ENCODE data around the gene POLD4. TPM values are rescaled to one million over a fixed set of nuclear protein-coding genes. Genes with fewer than 3 reads are reported as not detected.

Gene POLD4
- total and polyA plus RNA-seq, 2 of the 13 experiments (the other 11 are each of a cell fraction or from before 2014, with no cell fraction given), result 10.5 to 27.4 TPM

DNA sequence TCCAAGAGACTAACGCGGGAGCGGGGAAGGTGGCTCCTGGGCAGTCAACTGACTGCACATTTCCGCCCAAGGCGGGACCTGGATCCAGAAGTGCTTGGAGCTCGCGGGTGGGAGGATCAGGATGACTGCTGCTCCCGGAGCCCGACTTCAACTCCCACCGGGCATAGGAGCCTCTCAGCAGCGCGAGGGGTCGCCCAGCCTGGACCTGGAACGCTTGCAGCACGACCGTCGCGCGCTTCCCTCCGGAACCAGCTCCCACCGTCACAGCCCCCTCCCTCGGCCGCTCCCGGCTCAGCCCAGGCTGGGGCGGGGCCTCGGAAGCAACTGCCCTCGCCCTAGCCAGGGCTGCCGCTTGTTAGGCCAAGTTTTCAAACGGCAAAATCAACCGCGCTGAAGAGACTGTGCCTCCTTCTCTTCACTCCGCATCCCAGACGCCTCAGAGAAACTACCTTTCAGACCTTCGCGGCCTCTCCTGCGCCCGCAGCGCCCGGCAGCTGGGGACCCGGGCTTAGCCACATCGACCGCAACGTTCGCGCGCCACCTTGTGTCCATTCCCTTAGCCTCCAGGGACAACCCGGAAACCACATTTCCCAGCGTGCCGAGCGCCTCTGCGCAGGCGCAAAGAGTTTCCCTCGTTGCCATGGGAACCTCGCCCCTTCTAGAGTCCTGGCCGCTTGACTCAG lies 36.0 kb downstream of the POLD4 start (continued):
- TF ChIP-seq SOX13 (IDR thresholded peaks at IDR 0.05) (no peak), SOX13 (CRISPR knock-in tag; conservative IDR thresholded peaks at IDR 0.05 in 1 of 2, IDR thresholded peaks at IDR 0.05 in 1 of 2) (peak in 1 of 2 experiments; percentile 10; a peak in 1 of 4 replicates), ZNF547 (CRISPR knock-in tag; IDR thresholded peaks at IDR 0.05) (peak; percentile 95; the same call in 1 of the 2 replicates), ZNF788 (CRISPR knock-in tag; IDR thresholded peaks at IDR 0.05; ENCODE audit: borderline replicate concordance) (peak; percentile 95), AGO1 (IDR thresholded peaks at IDR 0.05; ENCODE audit: low read depth, low read length, poor library complexity, severe bottlenecking) (peak; percentile 55), SP5 (CRISPR knock-in tag; IDR thresholded peaks at IDR 0.05; ENCODE audit: borderline replicate concordance, low read depth) (peak; percentile 8; the same call in 1 of the 2 replicates), EED (CRISPR knock-in tag; IDR thresholded peaks at IDR 0.05) (peak; percentile 96), NONO (IDR thresholded peaks at IDR 0.05) (no peak), NONO (CRISPR knock-in tag; conservative IDR thresholded peaks at IDR 0.05) (peak; percentile 84; the same call in 1 of the 2 replicates), AHR (CRISPR knock-in tag; IDR thresholded peaks at IDR 0.05) (0 out of 2 replicates have a peak, but pooled peaks have one; percentile 70), ZNF350 (CRISPR knock-in tag; IDR thresholded peaks at IDR 0.05; ENCODE audit: borderline replicate concordance, low read depth) (peak; percentile 89; the same call in 1 of the 2 replicates)
- TF ChIP-seq, protein P1, sequence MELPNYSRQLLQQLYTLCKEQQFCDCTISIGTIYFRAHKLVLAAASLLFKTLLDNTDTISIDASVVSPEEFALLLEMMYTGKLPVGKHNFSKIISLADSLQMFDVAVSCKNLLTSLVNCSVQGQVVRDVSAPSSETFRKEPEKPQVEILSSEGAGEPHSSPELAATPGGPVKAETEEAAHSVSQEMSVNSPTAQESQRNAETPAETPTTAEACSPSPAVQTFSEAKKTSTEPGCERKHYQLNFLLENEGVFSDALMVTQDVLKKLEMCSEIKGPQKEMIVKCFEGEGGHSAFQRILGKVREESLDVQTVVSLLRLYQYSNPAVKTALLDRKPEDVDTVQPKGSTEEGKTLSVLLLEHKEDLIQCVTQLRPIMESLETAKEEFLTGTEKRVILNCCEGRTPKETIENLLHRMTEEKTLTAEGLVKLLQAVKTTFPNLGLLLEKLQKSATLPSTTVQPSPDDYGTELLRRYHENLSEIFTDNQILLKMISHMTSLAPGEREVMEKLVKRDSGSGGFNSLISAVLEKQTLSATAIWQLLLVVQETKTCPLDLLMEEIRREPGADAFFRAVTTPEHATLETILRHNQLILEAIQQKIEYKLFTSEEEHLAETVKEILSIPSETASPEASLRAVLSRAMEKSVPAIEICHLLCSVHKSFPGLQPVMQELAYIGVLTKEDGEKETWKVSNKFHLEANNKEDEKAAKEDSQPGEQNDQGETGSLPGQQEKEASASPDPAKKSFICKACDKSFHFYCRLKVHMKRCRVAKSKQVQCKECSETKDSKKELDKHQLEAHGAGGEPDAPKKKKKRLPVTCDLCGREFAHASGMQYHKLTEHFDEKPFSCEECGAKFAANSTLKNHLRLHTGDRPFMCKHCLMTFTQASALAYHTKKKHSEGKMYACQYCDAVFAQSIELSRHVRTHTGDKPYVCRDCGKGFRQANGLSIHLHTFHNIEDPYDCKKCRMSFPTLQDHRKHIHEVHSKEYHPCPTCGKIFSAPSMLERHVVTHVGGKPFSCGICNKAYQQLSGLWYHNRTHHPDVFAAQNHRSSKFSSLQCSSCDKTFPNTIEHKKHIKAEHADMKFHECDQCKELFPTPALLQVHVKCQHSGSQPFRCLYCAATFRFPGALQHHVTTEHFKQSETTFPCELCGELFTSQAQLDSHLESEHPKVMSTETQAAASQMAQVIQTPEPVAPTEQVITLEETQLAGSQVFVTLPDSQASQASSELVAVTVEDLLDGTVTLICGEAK (IDR thresholded peaks at IDR 0.05), result no peak
- TF ChIP-seq, protein P1 (CRISPR knock-in tag; IDR thresholded peaks at IDR 0.05), result peak; percentile 43; the same call in 1 of the 2 replicates
- TF ChIP-seq, protein P2, sequence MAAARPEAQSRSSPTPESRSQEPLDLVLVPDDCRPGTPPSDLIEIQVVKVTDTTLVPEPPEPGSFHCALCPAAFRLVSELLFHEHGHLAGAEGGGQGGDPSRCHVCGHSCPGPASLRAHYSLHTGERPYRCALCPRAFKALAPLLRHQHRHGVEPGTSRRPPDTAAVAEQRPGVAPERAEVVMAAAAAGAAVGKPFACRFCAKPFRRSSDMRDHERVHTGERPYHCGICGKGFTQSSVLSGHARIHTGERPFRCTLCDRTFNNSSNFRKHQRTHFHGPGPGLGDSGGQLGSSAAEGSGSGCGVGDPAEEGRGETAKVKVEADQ (CRISPR knock-in tag; IDR thresholded peaks at IDR 0.05; ENCODE audit: borderline replicate concordance), result peak; percentile 65; the same call in 1 of the 2 replicates
